GM19193 (cell line): Measurements from ENCODE around the gene OR13J1.

Experiments used
- POLR2A ChIP-seq: IDR thresholded peaks from 4 replicates; pipeline ENCODE4 v1.6.1; 2011; ENCODE audit not compliant: insufficient read depth, insufficient read length; ENCODE audit errors: extremely low read depth

The OR13J1 gene, protein sequence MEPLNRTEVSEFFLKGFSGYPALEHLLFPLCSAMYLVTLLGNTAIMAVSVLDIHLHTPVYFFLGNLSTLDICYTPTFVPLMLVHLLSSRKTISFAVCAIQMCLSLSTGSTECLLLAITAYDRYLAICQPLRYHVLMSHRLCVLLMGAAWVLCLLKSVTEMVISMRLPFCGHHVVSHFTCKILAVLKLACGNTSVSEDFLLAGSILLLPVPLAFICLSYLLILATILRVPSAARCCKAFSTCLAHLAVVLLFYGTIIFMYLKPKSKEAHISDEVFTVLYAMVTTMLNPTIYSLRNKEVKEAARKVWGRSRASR

DNA sequence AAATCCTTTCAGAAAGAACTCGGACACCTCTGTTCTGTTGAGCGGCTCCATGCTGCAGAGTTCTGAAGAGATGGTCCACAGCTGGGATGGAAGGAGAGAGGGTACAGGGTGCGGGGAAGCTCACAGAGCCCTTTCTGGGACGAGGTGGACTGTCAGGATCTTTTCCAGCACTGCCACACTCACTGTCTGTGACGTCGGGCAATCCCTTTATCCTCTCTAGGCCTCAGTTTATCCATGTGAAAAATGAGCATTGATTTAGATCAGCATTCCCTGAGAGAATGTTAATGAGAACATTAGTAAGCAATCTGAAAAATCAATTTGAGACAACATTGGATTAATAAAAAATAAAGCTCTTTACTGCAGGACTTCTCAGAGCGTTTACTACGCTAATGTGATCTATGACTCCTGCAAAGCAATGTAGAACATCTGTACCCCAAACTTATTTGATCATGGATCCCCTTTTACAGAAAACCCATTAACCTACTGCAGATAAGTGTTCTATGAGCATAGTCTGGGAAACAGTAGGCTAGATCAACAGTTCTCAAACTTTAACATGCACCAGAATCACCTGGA, at the start of gene OR13J1:
Gene OR13J1 (minus strand): TSS at position 51 of the 573 bp plus-strand sequence. CDS start 0 bp downstream, at position 51.
- TF ChIP-seq POLR2A = no peak

DNA sequence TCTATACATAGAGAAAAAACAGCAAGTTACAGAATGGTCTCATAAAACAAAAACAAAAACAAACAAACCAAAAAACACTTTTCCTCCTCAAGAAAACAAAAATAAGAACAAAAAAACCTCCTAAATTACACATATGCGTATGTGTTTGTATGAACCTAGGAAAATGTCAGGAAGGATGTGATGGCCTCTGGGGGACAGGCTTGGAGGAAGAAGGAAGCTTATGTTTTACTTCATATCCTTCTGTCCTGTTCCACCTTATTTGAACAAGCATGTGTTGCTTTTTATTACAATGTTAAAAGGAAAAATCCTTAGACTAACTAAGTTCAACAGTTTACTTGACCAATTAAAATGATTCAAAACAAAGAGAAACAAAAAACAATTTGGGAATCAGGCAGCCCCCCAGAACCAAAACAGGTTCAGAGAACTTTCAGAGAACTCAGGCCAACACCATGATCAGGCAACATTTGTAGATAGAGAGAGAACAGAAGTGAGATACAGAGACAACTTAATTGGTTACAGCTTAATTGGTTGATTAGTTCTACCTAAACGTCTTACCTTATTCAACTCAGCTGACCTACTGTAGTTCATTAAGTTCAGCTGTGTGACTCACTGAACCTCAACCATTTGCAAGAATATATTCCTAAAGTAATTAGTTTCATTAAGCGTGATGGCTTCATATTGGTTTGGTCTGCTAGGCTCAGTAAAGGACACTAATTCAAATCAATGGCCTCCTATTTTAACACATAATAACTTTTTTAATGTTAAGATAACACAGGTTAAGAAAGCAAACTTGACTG, 49.2 kb upstream of the OR13J1 start:
- no peak for TF ChIP-seq POLR2A

DNA sequence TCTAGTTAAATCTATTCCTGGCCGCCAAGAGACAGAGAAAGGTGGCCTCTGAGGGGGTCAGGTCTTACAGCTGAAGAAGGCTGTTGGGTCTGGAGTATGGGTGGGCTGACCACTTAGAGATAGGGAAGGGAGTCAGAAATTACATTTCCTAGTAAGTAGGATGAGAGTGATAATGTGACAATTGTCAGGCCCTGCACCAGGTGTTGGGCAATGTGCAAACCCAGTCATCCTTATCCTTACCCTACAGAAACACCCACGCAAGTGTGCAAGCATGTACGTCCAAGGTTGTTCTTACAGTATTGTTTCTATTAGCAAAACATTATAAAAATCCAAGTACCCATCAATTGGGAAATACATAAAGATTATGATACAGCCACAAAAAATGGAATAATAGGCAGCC, 48.6 kb upstream of the OR13J1 start:
- TF ChIP-seq POLR2A = no peak

DNA sequence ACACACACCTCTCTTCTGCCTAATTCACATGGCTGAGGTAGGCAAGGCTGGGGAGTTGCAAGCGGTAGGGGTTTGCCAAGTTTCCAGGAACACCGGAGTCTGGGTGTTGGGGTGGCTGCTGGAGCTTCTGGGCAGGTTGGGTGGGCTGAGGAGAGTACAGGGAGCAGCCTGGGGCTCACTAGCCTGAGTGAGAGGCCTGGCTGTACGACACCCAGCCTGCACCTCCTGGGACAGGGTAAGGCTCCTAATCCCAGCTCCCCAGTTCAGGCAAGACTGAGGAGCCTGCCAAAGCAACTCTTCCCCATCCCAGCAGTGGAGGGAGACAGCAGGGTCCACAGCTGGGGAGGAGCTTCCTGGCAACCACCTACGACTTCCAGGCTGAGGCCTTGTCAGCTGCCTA, 47.1 kb upstream of the OR13J1 start:
- TF ChIP-seq POLR2A = no peak

DNA sequence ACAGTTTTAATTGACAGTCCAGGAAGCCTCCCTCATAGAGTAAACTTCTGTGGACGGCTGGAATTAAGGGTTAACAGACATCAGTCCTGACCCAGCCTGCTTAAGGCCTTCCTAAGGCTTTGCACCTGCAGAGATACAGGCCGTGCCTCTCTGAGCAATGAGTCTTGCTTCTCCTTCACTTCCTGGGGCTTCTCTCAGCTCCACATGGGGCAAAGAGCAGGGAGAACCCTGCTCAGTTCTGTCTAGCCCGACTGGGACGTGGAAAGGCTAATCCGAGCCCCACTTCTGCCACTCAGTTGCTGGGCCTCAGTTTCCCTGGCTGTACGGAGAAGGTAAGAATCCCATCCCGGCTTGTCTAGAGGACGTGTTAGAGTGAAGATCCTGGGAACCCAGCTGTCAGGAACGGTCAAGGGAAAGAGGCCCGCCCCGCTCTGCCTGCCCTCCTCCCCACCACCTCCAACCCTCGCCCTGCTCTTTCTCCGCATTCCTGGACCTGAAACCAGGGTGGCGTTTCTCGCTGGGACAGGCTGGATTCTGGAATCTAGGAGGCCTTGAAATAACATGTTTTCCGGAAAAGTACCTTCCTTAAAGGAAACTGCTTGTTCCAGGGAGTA, 45.6 kb upstream of the OR13J1 start:
- TF ChIP-seq POLR2A = no peak

DNA sequence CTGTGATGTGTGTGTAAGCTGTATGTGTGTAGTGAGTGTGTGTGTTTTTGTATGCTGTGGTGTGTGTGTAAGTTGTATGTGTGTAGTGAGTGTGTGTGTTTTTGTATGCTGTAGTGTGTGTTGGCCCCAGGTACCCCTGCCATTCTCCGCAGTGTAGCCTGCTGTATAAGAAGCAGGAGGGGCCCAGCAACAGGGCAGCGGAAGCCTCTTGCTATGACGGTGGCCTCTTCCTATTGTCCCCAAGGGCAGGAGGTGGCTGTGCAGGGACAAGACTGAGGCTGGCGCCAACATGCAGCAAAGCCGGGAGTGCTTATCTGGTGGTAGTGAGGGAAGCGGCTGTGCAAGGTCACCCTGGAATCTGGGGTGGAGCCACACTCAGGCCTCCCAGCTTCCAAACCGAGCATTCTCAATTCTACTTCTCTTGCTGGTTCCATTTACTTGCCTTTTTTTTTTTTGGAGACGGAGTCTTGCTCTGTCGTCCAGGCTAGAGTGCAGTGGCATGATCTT, 44.2 kb upstream of the OR13J1 start:
- no peak for TF ChIP-seq POLR2A

DNA sequence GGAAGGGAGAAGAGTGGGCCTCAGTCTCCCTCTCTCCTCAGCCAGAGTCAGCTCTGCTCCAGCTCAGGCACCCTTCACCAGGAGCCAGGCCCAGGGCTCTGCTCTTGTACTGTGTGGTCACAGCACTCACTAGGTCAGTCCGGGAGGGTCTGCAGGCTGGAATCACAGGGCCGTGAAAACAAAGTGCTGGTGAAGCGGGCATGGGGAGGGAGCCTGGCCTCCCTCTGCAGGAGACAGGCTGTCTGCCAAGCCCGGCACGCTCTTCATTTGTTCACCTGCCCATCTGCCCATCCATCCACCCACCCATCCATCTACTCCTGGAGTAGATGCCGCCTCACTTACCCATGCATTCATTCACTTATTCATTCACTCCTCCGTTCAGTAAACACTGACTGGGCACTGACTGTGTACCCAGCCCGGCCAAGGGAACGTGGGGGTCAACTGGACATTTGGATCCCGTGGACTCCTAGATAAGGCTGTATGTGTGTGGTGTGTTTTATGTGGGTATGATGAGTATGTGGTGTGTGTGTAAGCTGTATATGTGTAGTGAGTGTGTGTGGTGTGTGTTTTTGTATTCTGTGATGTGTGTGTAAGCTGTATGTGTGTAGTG, 42.7 kb upstream of the OR13J1 start:
- TF ChIP-seq POLR2A = no peak

DNA sequence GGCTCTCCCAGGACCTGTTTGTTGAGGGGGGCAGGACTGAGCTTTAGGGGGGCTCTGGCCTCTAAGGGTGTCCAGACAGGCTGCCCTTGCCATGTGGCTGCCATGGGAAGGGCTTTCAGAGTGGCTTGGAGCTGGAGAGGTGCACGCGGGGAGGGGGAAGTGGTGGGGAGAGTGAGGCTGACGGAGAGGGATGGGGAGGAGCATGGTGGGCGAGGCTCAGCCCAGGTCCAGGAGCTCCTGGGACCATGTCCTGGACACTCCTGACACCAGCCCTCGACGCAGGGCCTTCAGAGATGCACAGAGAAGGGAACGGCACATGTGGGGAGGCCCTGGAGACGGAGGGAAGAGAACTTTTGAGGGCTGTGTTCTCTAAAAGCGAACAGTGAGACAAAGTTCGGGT, 41.5 kb upstream of the OR13J1 start:
- no peak for TF ChIP-seq POLR2A

DNA sequence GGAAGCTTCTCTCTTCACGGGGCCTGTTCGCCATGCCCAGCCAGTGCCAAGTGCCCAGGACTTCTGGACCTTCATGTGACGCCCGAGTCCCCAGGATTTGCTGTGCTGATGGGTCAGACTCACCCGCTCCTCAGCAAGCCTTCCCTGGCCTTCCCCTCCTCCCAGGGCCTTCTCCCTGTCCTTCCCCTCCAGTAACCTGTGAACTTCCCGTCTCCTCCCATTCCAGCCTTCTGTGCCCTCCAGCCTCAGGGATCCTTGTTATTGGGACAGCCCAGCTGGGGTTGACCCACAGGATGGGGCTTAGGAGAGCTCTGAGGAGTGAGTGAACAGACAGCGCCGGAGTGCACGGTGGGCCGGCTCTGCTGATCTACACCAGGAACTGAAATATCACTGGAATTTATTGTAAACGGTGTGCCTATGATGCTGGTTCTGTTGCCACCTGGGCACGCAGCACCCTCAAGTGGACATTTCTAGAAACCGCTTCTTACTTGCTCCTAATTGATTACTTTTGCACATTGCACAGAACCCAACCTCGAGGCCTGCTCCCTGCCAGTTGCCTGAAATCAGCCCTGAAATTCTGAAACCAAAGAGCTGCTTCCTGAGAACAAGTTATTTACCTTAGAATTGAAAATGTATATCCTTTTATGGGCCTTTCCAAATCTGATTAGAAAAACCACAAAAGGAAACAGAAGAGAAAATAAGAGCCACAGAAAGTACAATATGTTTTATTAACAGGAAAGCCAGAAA, 40.6 kb upstream of the OR13J1 start:
- TF ChIP-seq POLR2A = no peak

DNA sequence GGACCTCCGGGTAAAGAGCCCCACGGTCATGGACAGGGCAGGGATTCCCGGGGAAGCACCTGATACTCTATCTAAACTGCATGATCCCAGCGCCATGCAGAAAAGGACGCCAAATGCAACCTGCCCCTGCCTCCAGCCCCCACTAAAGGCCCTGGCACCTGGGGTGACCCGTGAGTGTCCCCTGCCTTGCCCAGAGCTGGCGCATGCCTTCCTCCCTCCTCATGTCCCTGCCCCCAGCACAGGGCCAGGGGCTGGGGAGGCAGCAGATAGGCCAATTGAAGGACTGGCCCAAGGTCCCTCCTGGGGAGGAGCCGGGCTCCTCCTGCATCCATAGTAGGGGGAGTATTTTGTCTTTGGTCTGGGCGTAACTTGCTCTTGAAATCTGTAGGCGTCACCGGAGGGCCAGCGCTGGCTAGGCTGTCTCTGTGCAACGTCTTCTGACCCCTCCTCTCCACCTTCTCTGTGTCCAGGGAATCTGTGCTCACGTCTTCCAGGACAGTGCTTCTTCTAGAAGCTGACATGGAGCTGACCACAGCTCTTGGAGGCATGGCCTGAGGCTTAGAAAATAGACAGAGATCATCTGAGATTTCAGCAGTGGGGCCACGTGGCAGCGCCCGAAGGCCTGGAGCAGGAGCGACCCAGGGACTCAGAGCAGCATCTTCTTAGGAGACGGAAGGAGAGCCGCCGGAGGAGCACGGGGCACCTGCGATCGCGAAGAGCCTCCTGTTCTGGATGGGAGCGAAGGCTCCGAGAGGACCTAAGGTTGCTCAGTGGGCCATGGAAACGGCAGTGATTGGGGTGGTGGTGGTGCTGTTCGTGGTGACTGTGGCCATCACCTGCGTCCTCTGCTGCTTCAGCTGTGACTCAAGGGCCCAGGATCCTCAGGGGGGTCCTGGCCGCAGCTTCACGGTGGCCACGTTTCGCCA, 39.7 kb upstream of the OR13J1 start:
- TF ChIP-seq POLR2A = no peak

DNA sequence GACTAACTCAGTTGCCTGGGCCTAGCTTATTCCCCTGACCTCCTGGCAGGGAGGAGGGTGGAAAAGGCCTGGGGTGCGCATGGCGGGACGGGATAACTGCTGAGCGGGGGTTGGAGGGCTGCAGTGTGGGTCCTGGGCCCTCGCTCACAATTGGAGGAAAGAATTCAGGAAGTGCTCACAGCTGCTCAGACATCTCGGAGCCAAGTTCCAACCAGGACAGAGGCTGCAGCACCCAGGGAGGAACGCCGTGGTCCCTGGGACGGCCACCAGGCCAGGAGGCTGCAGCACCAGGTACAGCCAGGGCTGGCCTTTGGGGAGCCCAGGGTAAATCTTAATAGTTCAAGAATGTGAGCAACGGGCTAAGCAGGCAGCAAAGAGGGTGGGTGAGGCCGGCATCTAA, 39.1 kb upstream of the OR13J1 start, which contains the start of gene SPAAR:
Gene SPAAR (plus strand): TSS at position 217 of the 400 bp plus-strand sequence. CDS start 974 bp downstream, outside the sequence.
- no peak for TF ChIP-seq POLR2A

DNA sequence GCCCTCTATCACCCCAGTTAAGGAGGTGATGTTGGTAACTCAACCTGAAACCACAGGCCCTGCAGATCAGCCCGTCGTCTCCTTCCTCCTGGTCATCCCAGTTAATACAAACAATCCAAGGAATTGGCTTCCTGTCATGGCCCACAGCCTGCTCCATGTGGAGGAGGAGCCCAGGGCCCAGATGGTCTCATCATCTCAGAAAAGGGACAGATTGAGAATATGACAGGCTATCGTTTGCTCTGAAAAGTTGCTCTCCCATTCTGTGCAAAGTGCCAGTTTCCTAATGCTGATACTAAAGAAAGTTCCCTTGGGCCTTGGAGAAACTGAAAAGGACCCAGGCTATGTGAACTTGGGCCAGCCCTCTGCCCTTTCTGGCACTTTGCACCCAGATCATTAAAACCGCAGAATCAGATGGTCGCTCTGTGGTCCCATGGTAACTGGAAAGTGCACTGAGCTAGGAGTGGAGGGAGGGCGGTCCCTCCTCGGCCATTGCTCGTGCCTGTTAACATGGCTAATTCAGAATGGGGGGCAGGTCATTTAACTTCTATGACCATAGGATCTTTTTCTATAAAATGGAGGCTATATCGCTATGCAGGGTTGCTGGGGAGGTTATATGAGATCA, 38.4 kb upstream of the OR13J1 start:
- TF ChIP-seq POLR2A = no peak
